Transverse colon (tissue), 4 donors: Measurements from ENCODE around the gene APOB. TPM values are rescaled to one million over a fixed set of nuclear protein-coding genes. Genes with fewer than 3 reads are reported as not detected.

Experiments used
- DNase-seq: peaks from one replicate; pipeline ENCODE4 v3.0.0-alpha.2; 2019
- H3K27ac ChIP-seq, 4 donors: fragments of 200-600 bp; sonication (generic); 2 replicates each; pipeline ENCODE4 v1.5.1; 2016 to 2018; ENCODE audit warnings: inconsistent platforms in 4 of 4
- H3K27me3 ChIP-seq: fragments of 200-600 bp; sonication (generic); 2 replicates; pipeline ENCODE4 v1.5.1; 2017; ENCODE audit warnings: inconsistent platforms
- H3K36me3 ChIP-seq, 4 donors: fragments of 200-600 bp; sonication (generic); 2 replicates each; pipeline ENCODE4 v1.5.1; 2017 to 2019; ENCODE audit warnings: inconsistent platforms in 4 of 4
- H3K4me1 ChIP-seq, 4 donors: fragments of 200-600 bp; sonication (generic); 2 replicates each; pipeline ENCODE4 v1.5.1; 2017 to 2020; ENCODE audit warnings: inconsistent platforms in 4 of 4
- H3K4me3 ChIP-seq, 4 donors: fragments of 200-600 bp; sonication (generic); 1 replicate in 1 of 4; 2 replicates in 3 of 4; pipeline versions ENCODE4 v1.5.1 to v1.6.1; 2017 to 2019; ENCODE audit warnings: inconsistent platforms in 4 of 4
- H3K9me3 ChIP-seq, 2 donors: fragments of 200-600 bp; sonication (generic); 2 replicates each; pipeline ENCODE4 v1.5.1; 2017 to 2019; ENCODE audit warnings: inconsistent platforms in 2 of 2
- CTCF ChIP-seq, 5 experiments: fragments of 200-600 bp in 3 of 5; fragments of 450-650 bp in 2 of 5; sonication (generic) in 3 of 5; IDR thresholded peaks; 1 replicate in 2 of 5; 2 replicates in 3 of 5; pipeline ENCODE4 v1.5.1; 2016 to 2017; ENCODE audit warnings: antibody characterized with exemption in 5 of 5, inconsistent platforms in 3 of 5, mild to moderate bottlenecking in 2 of 5, moderate library complexity in 1 of 5
- EP300 ChIP-seq: sonication (generic); formaldehyde crosslinking; IDR thresholded peaks from one replicate; pipeline ENCODE4 v1.6.1; 2017; ENCODE audit warnings: antibody characterized with exemption, low read depth
- POLR2A ChIP-seq: fragments of 450-650 bp; IDR thresholded peaks from one replicate; pipeline ENCODE4 v1.6.1; 2016; ENCODE audit warnings: antibody characterized with exemption, mild to moderate bottlenecking, moderate library complexity
- POLR2AphosphoS5 ChIP-seq, 3 donors: sonication (generic); formaldehyde crosslinking; IDR thresholded peaks; one replicate each; pipeline ENCODE4 v1.6.1; 2016; ENCODE audit warnings: antibody characterized with exemption in 3 of 3
- WGBS, 2 donors: methylation state at CpG; one replicate each; pipeline ENCODE4 v1.1.5; 2018; ENCODE audit warnings: low coverage in 1 of 2; 5-methylcytosine and 5-hydroxymethylcytosine counted together
- in situ Hi-C, 4 donors: fragments of 200-750 bp; cut with MboI; loops; one replicate each; pipeline versions ENCODE4 v1.15.0 to v1.15.1; 2017; ENCODE audit warnings: low sequenced_read_pairs in 3 of 4, low pct_ligation_motif_present in 1 of 4, low pct_unique_long_range_greater_than_20kb in 1 of 4
- intact Hi-C: fragments of 100-400 bp; cut with DNase I; formaldehyde crosslinking; loops from one replicate; pipeline ENCODE4 v1.15.1; 2023; ENCODE audit warnings: low total_unique reads
- total RNA-seq, 4 donors: library from RNA; depleted of rRNA; stranded (reverse); fragments of >200 nt; gene quantifications; one replicate each; pipeline ENCODE4 v1.1.0, GENCODE V29; 2016

The APOB gene
- total RNA-seq, 4 donors from 2014 or later, result 0.55 to 0.95 (median 0.67) TPM

- Histone ChIP-seq H3K27ac (no peak overlapping the region), H3K4me1 (no peaks in the 10 kb centered on the region), H3K9me3 (no peaks in the 10 kb centered on the region), H3K36me3 (no peaks in the 10 kb centered on the region), H3K27me3 (no peaks in the 10 kb centered on the region), H3K4me3 (no peak overlapping the region)
- in situ Hi-C loops, result loop anchor here in 1 of 4 donors (25.0 kb wide), 1 partner anchor 109 kb away; the partner anchor contains the start of gene TDRD15
- intact Hi-C loops, result no loop called here
- WGBS, 2 donors, result 94% methylated on average over 2 of the region's 2 CpGs; no CpG with 5 or more reads in 1 of the 2 donors
- DNase-seq, result no peak
- TF ChIP-seq POLR2A (no peak), EP300 (no peak), CTCF (IDR thresholded peaks at IDR 0.05) (no peak), POLR2AphosphoS5 (IDR thresholded peaks at IDR 0.05) (no peak)
Observed at GRCh38 chr2:21003572-21004180, 40.2 kb downstream of the APOB start.

- no peak for TF ChIP-seq EP300
- no peak for TF ChIP-seq POLR2AphosphoS5 (IDR thresholded peaks at IDR 0.05)
- TF ChIP-seq POLR2A, result no peak
- TF ChIP-seq CTCF (IDR thresholded peaks at IDR 0.05), result no peak
- in situ Hi-C loops, result loop anchor here in 1 of 4 donors (25.0 kb wide), 1 partner anchor 109 kb away; the partner anchor contains the start of gene TDRD15
- 73 to 85% methylated on average over 3 to 4 of the region's 4 CpGs for WGBS, 2 donors
Observed at GRCh38 chr2:21002814-21003192, 41.1 kb downstream of the APOB start.

GRCh38 chr2:21001988-21002813, 41.7 kb downstream of the APOB start:
- intact Hi-C loops, result no loop called here
- in situ Hi-C loops, result loop anchor here in 1 of 4 donors (25.0 kb wide), 1 partner anchor 110 kb away; the partner anchor contains the start of gene TDRD15
- no peaks in the 10 kb centered on the region for H3K4me1 ChIP-seq
- TF ChIP-seq CTCF (IDR thresholded peaks at IDR 0.05) (no peak), EP300 (no peak), POLR2A (no peak), POLR2AphosphoS5 (IDR thresholded peaks at IDR 0.05) (no peak)
- no peak for DNase-seq
- H3K36me3 ChIP-seq, result no peaks in the 10 kb centered on the region
- H3K9me3 ChIP-seq, result no peaks in the 10 kb centered on the region
- H3K27me3 ChIP-seq, result no peaks in the 10 kb centered on the region
- 79 to 80% methylated on average over 9 of the region's 9 CpGs for WGBS, 2 donors
- H3K4me3 ChIP-seq, result no peak overlapping the region
- no peak overlapping the region for H3K27ac ChIP-seq

More at GRCh38 chr2:21002814-21003192, 41.1 kb downstream of the APOB start:
- DNase-seq, result no peak
- intact Hi-C loops, result no loop called here
- no peaks in the 10 kb centered on the region for H3K4me1 ChIP-seq
- H3K27me3 ChIP-seq, result no peaks in the 10 kb centered on the region
- H3K4me3 ChIP-seq, result no peak overlapping the region
- H3K9me3 ChIP-seq, result no peaks in the 10 kb centered on the region
- no peaks in the 10 kb centered on the region for H3K36me3 ChIP-seq
- H3K27ac ChIP-seq, result no peak overlapping the region

- 84 to 87% methylated on average over 4 of the region's 4 CpGs for WGBS, 2 donors
- in situ Hi-C loops, result loop anchor here in 1 of 4 donors (25.0 kb wide), 1 partner anchor 111 kb away; the partner anchor contains the start of gene TDRD15
- no peak for TF ChIP-seq POLR2AphosphoS5 (IDR thresholded peaks at IDR 0.05)
- TF ChIP-seq EP300, result no peak
- no peak for TF ChIP-seq CTCF (IDR thresholded peaks at IDR 0.05)
Observed at GRCh38 chr2:21001225-21001946, 42.5 kb downstream of the APOB start.

More at GRCh38 chr2:21001225-21001946, 42.5 kb downstream of the APOB start:
- intact Hi-C loops, result no loop called here
- H3K4me3 ChIP-seq, result no peak overlapping the region
- H3K9me3 ChIP-seq, result no peaks in the 10 kb centered on the region
- no peak overlapping the region for H3K27ac ChIP-seq
- no peaks in the 10 kb centered on the region for H3K36me3 ChIP-seq
- no peak for DNase-seq
- no peaks in the 10 kb centered on the region for H3K27me3 ChIP-seq
- no peaks in the 10 kb centered on the region for H3K4me1 ChIP-seq
